KG1 (cell line): ENCODE results near the gene CNTNAP5.

Experiments used
- DNase-seq: peaks from one replicate; lab custom pipeline; 2025; lab: John Stamatoyannopoulos, UW

CNTNAP5 gene

GRCh38 chr2:124450481-124450880, 425.4 kb downstream of the CNTNAP5 start:
- no peak for DNase-seq

- no peak for DNase-seq
These were observed 451.2 kb downstream of the CNTNAP5 start for GRCh38 chr2:124476291-124476690.

- no peak for DNase-seq
These were observed 453.7 kb downstream of the CNTNAP5 start for GRCh38 chr2:124478761-124479160.

GRCh38 chr2:124480958-124481357, 455.9 kb downstream of the CNTNAP5 start:
- no peak for DNase-seq

- no peak for DNase-seq
These were observed 457.0 kb downstream of the CNTNAP5 start for GRCh38 chr2:124482044-124482443.

- no peak for DNase-seq
These were observed 457.5 kb downstream of the CNTNAP5 start for GRCh38 chr2:124482551-124482950.

- no peak for DNase-seq
These were observed 460.6 kb downstream of the CNTNAP5 start for GRCh38 chr2:124485659-124486058.

GRCh38 chr2:124489686-124490085, 464.6 kb downstream of the CNTNAP5 start:
- DNase-seq: no peak

- no peak for DNase-seq
These were observed 476.6 kb downstream of the CNTNAP5 start for GRCh38 chr2:124501575-124502152.

GRCh38 chr2:124514236-124514635, 489.1 kb downstream of the CNTNAP5 start:
- DNase-seq: no peak

GRCh38 chr2:124520953-124521352, 495.9 kb downstream of the CNTNAP5 start:
- no peak for DNase-seq

- DNase-seq: no peak
These were observed 498.0 kb downstream of the CNTNAP5 start for GRCh38 chr2:124523096-124523495.

- no peak for DNase-seq
These were observed 499.2 kb downstream of the CNTNAP5 start for GRCh38 chr2:124524155-124524915.

GRCh38 chr2:124526221-124526620, 501.1 kb downstream of the CNTNAP5 start:
- no peak for DNase-seq

- no peak for DNase-seq
These were observed 505.1 kb downstream of the CNTNAP5 start for GRCh38 chr2:124530203-124530602.

- no peak for DNase-seq
These were observed 508.3 kb downstream of the CNTNAP5 start for GRCh38 chr2:124533226-124533954.

GRCh38 chr2:124534028-124534427, 508.9 kb downstream of the CNTNAP5 start:
- DNase-seq: no peak

- no peak for DNase-seq
These were observed 510.7 kb downstream of the CNTNAP5 start for GRCh38 chr2:124535816-124536215.

- DNase-seq: no peak
These were observed 511.5 kb downstream of the CNTNAP5 start for GRCh38 chr2:124536591-124536990.

- no peak for DNase-seq
These were observed 513.5 kb downstream of the CNTNAP5 start for GRCh38 chr2:124538549-124538948.

- DNase-seq: no peak
These were observed 515.7 kb downstream of the CNTNAP5 start for GRCh38 chr2:124540805-124541204.

- no peak for DNase-seq
These were observed 518.0 kb downstream of the CNTNAP5 start for GRCh38 chr2:124542932-124543640.
